Ovary (tissue), 9 donors: ENCODE data around the gene MAGI1. TPM values are rescaled to one million over a fixed set of nuclear protein-coding genes. Genes with fewer than 3 reads are reported as not detected.

Experiments
- DNase-seq, 5 donors: peaks; one replicate each; pipeline ENCODE4 v3.0.0-alpha.2; 2019 to 2020
- H3K27ac ChIP-seq, 2 donors: fragments of 200-600 bp; one replicate each; pipeline versions ENCODE4 v1.5.1 to v1.8.0; 2019 to 2022
- H3K27me3 ChIP-seq: fragments of 200-600 bp; one replicate; pipeline ENCODE4 v1.8.0; 2022
- H3K36me3 ChIP-seq: fragments of 200-600 bp; sonication (generic); one replicate; pipeline ENCODE4 v1.5.1; 2019
- H3K4me1 ChIP-seq: one replicate; pipeline ENCODE4 v1.8.1; 2013; ENCODE audit warnings: mild to moderate bottlenecking, moderate library complexity; ENCODE audit not compliant: insufficient read depth
- H3K4me3 ChIP-seq: fragments of 200-600 bp; sonication (generic); one replicate; pipeline ENCODE4 v1.5.1; 2017
- H3K9me3 ChIP-seq, 2 donors: fragments of 200-600 bp in 1 of 2; sonication (generic) in 1 of 2; one replicate each; pipeline versions ENCODE4 v1.5.1 to v1.8.1; 2013 to 2019; ENCODE audit warnings: mild to moderate bottlenecking in 1 of 2, moderate library complexity in 1 of 2
- CTCF ChIP-seq, 3 donors: fragments of 450-650 bp in 2 of 3; fragments of 200-600 bp in 1 of 3; IDR thresholded peaks; one replicate each; pipeline versions ENCODE4 v1.5.1 to v1.8.0; 2016 to 2022; ENCODE audit warnings: antibody characterized with exemption in 3 of 3, mild to moderate bottlenecking in 1 of 3
- EP300 ChIP-seq: sonication (generic); formaldehyde crosslinking; IDR thresholded peaks from one replicate; pipeline ENCODE4 v1.6.1; 2017; ENCODE audit warnings: antibody characterized with exemption
- POLR2A ChIP-seq: fragments of 450-650 bp; IDR thresholded peaks from one replicate; pipeline ENCODE4 v1.6.1; 2017; ENCODE audit warnings: antibody characterized with exemption, mild to moderate bottlenecking, moderate library complexity
- WGBS, 3 donors: extraction: QIAGEN DNeasy Blood & Tissue Kit in 1 of 3; methylation state at CpG; one replicate each; pipeline versions ENCODE4 v1.1.5 to v1.1.7; 2013 to 2017; 5-methylcytosine and 5-hydroxymethylcytosine counted together
- intact Hi-C, 4 donors: fragments of 100-400 bp; cut with DNase I; formaldehyde crosslinking; loops; one replicate each; pipeline versions ENCODE4 v1.11.0 to v1.15.1; 2022 to 2023
- polyA plus RNA-seq, 2 donors: library from polyadenylated mRNA; stranded (reverse); fragments of 200-250 nt in 1 of 2; fragments of 350-450 nt in 1 of 2; fragmentation: Illumina TruSeq in 1 of 2; extraction: RNeasy Lipid Tissue Mini Kit (QIAGEN cat#74804) in 1 of 2; gene quantifications; one replicate each; pipeline ENCODE4 v1.2.3, GENCODE V29; 2013 to 2014
- total RNA-seq, 7 donors: library from RNA; depleted of rRNA in 2 of 7; stranded (reverse); fragments of >200 nt in 2 of 7; fragmentation: NEBNext Ultra II Directional in 3 of 7; extraction: Animal tissue kit (Norgen Biotek cat#: 25700) in 3 of 7; gene quantifications; one replicate each; pipeline versions ENCODE4 v1.1.0 to v1.2.4, GENCODE V29; 2016 to 2023
- donor health status: DM: no; HTN: no; CAD: no; lungs with moderate emphysema.
- donor health status: DM: no; HTN: no; CAD: no.
- donor health status: Bipolar disorder and iron deficiency.
- donor health status: DM: yes; HTN: yes; CAD: no.
- donor health status: DM: no; HTN: no; CAD: no.
- donor health status: DM: yes; HTN: yes; CAD: no.

Gene MAGI1
- total and polyA plus RNA-seq, 9 donors = 5.5 to 35.7 (median 8.7) TPM

- DNase-seq = no peak
- no peak for TF ChIP-seq CTCF (IDR thresholded peaks at IDR 0.05)
- no peak for TF ChIP-seq POLR2A
- no peak for TF ChIP-seq EP300
- H3K4me3 ChIP-seq = no peak overlapping the region
- intact Hi-C loops = no loop called here
- H3K27ac ChIP-seq = no peak overlapping the region
- H3K27me3 ChIP-seq = no peaks in the 10 kb centered on the region
- 84 to 93% (median 85%) methylated on average over 5 of the region's 5 CpGs for WGBS, 3 donors
- no peaks in the 10 kb centered on the region for H3K9me3 ChIP-seq
- no peaks in the 10 kb centered on the region for H3K4me1 ChIP-seq
- no peaks in the 10 kb centered on the region for H3K36me3 ChIP-seq
These were observed 101.6 kb downstream of the MAGI1 start for GRCh38 chr3:65936908-65937638.

DNA sequence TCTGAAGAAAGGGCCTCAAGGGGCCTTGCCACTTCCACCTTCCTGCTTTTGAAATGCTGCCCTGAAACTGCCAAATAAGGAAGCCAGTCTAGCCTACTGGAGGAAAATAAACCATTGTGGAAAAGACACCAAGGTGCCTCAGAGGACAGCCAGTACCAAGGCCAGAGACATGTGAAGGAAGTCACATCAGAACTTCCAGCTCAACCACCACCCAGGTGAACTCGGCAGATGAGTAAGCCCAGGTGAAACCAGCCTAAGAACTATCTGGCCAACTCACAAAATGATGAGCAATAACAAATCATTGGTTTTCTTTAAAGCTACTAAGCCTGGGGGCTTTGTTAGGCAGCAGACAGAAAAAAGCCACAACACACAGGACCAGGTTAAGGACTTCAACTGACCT, 103.0 kb downstream of the MAGI1 start:
- no peak for DNase-seq
- 96 to 100% (median 100%) methylated on average over 1 of the region's 1 CpG for WGBS, 3 donors

GRCh38 chr3:65930648-65931047, 108.1 kb downstream of the MAGI1 start:
- intact Hi-C loops = no loop called here

More for the DNA sequence above, 103.0 kb downstream of the MAGI1 start:
- H3K27ac ChIP-seq = no peak overlapping the region
- no peaks in the 10 kb centered on the region for H3K9me3 ChIP-seq
- intact Hi-C loops = no loop called here
- no peaks in the 10 kb centered on the region for H3K4me1 ChIP-seq
- H3K27me3 ChIP-seq = no peaks in the 10 kb centered on the region
- no peak for TF ChIP-seq CTCF (IDR thresholded peaks at IDR 0.05)
- no peak for TF ChIP-seq POLR2A
- TF ChIP-seq EP300 = no peak
- H3K4me3 ChIP-seq = no peak overlapping the region
- no peaks in the 10 kb centered on the region for H3K36me3 ChIP-seq

GRCh38 chr3:65928110-65928509, 110.6 kb downstream of the MAGI1 start:
- Histone ChIP-seq H3K27ac (no peak overlapping the region), H3K27me3 (no peaks in the 10 kb centered on the region), H3K4me3 (no peak overlapping the region), H3K36me3 (no peaks in the 10 kb centered on the region), H3K9me3 (no peaks in the 10 kb centered on the region), H3K4me1 (peaks cover 1% of the 10 kb centered on the region)
- no peak for DNase-seq
- intact Hi-C loops = no loop called here
- TF ChIP-seq EP300 (no peak), CTCF (IDR thresholded peaks at IDR 0.05) (no peak), POLR2A (no peak)
- WGBS, 3 donors = 71 to 83% (median 77%) methylated on average over 2 of the region's 2 CpGs

More at GRCh38 chr3:65930648-65931047, 108.1 kb downstream of the MAGI1 start:
- Histone ChIP-seq H3K36me3 (no peaks in the 10 kb centered on the region), H3K9me3 (no peaks in the 10 kb centered on the region), H3K27me3 (no peaks in the 10 kb centered on the region), H3K27ac (no peak overlapping the region), H3K4me3 (no peak overlapping the region), H3K4me1 (no peaks in the 10 kb centered on the region)
- TF ChIP-seq POLR2A (no peak), EP300 (no peak), CTCF (IDR thresholded peaks at IDR 0.05) (no peak)
- DNase-seq = no peak
- 88 to 94% (median 91%) methylated on average over 6 of the region's 6 CpGs for WGBS, 3 donors
